Activated CD4-positive, CD25-positive, alpha-beta regulatory T cell treated with anti-CD3 and anti-CD28 coated beads, Interleukin-2, amount 50 U/mL, for 72 hours (primary cell): ENCODE data around the gene STIMATE.

ENCODE experiments used
- DNase-seq: peaks from one replicate; pipeline ENCODE4 v3.0.0; 2021

The STIMATE gene

DNA sequence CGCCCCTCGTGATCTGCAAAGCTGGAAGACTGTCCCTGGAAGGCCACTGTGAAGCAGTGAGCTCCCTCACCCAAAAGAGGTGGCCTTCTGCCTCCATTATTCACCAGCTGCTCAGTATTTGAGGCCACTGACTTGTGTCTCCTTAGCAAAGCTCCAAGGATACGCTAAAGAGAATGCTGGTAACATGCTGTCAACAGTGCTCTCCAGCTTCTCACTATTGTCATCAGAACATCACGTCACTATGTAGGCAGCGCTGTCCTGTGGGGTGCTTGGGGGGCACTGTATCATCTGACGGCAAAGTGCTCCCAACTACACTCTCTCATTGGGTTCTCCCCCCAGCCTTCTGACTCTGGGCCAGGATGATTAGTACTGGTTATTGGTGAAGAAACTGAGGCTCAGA, 81.1 kb downstream of the STIMATE start:
- no peak for DNase-seq

DNA sequence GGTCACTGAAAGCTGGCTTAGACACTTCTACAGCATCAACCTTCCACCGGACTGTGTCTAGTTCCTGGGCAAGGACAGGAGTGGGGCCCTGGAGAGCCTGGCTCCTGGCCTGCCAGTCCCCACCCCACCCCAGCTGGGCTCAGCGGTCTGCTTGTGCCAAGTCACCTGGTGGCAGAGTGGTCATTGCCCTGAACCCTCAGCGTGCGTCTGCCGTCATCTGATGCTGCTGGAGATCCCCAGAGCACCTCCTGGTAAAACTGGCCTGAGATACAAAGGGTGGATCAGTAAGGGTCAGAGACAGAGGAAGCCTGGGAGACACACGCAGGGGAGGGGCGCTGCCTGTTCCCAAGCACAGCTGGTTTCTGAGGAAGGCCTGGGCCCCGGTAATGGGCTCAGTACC, 83.5 kb downstream of the STIMATE start:
- no peak for DNase-seq

DNA sequence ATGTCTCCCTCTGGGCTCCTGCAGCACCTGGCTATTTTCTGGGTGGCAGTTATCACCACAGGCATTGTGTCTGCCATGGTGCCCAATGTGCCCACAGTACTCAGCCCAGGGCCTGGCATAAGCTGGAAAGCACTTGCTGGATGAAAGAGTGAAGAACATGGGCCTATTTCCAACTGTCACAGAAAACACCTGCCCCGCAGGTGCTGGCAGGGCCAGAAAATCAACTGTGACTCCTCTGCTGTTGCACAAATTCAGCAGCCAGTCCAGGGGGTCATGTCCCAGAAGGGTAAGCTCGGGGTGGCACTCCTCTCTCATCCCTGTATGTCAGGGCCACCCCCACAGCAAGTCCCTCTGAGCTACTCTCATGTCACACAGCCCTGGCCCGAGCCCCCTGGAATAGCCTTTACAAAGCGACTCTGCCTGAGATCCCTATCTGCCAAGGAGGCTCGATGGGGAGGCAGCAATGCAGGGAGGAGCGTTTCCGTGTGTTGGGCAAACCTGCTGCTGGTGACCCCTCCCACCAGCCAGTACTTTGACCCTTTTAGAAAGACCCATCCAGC, 85.8 kb downstream of the STIMATE start:
- no peak for DNase-seq

DNA sequence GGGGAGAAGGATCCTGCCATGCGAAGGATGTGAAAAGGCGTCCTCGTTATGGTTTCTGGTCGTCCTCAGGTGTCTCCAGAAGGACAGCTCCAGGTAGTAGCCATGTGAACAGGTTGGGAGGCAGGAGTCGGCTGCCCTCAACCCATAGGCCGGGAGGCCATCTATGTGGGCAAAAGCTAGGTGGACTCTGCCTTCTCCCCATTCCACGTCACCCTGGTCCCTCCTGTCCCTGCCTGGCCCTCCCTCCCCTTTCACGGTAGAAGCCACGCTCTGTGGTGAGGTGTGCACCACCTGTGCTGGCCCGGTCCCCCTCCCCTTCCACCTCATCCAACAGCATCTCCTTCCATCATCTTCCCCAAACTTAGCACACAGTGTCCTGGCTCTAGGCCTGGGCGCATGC, 86.4 kb downstream of the STIMATE start:
- no peak for DNase-seq

DNA sequence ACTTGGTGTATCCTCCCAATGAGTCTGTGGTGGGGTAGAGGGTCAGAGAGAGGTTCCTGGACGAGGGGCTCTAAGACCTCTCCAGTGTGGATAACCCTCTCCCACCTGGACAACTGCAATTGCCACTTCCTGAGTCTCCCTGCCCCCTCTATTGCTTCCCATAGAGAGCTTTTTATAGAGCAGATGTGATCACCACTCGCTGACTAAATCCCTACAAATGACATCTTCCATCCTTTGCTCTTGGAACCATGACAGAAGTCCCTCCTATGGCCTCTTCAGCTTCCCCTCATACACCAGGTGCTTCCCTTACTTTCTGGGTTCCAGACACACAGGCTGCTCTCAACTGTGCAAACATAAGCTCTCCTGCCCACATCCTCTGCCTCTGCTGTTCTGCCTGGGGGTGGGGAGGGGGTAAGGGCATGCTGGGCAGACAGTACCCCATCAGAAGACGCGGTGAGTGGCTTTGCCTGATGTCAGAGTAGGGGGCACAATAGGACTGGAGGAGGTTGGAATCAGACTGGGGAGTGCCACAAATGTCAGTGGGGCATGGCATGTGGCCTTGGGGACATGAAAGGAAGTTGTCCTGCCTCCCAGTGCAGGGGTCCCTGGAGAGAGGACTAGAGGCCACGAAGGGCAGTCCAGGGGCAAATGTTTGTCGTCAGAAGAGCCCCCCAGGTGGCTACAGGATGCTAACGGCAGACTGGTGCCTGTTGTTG, 87.5 kb downstream of the STIMATE start:
- no peak for DNase-seq

DNA sequence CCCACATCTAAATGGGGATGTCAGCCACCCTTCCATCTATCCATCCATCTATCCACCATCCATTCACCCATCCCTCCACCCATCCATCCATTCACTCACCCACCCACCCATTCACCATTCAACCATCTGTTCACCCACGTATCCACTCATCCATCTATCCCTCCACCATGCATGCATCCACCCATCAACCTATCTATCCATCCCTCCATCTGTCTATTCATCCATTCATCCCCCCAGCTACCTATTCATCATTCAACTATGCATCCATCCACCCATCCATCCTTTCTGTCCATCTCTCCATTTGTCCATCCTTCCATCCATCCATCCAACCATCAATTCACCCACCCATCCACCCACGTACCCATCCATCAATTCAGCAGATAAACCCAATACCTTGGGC, 88.2 kb downstream of the STIMATE start:
- no peak for DNase-seq

DNA sequence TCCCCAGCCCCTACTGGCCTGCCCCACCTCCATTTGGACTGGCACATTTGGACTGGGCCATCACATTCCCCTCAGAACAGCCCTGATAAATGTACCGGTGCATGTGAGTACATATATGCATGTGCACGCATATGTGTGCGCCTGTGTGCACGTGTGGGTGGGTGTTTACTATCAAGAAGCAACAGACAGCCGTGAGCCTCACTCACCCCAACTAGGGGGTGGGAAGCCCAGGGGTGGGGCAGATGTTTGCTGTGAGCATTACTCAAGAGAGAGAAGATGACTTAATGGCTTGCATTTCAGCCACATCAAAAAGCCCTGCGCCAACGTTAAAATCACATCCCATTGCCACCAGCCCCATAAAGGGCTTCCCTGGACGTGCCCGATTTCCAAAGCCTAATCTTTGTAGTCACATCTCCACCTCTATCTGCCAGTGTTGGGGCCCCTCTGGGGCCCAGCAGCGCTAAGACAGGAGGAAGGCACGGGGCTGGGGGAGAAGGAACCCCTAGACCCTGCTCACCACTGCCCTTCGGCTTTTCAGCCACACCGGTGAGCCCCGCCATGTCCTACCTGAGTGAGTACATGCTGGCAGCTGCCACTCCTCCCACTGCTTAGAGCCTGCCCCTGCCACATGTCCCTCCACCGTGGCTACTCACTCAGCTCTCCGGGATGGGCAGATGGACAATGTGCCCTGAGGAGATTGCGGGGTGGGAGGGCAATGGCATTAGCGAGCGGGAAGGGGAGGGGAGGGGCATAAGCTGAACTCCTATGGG, 91.9 kb downstream of the STIMATE start:
- no peak for DNase-seq

DNA sequence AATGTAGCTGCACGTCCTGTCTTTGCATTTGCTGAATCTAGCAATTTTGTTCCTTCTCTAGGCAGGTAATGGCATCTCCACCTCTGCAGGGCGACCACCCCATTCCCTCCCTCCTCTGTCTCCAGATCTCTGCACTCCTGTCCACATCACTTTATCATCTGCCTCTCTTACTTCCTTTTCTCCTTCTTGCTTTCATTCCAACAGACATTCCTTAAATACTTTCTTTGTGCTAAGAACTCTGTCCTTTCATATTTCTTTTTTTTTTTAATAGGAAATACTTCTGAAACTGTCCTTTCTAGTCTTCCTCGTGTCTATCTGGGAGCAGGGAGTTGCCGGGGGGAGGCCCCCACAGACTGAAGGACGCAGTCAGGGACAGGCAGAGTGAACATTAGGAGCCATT, 95.5 kb downstream of the STIMATE start:
- no peak for DNase-seq

DNA sequence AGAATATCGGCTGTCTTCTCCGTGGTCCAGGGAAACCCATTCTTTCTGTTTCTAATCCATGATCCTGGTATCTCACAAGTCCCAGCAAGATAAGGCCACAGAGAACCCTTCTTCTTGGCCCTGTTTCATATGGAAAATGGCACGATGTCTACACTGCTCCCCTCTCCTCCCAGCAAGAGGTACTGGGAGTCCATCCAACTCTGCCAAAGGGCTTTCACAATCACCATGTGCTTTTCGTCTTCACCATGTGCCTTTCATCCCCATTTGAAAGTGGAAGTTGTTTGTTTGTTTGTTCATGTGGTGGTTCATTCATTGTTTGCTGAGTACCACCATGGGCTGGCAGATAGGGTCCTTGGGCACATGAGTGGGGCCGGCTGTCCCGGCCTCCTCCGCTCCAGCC, 97.3 kb downstream of the STIMATE start:
- DNase-seq: no peak

DNA sequence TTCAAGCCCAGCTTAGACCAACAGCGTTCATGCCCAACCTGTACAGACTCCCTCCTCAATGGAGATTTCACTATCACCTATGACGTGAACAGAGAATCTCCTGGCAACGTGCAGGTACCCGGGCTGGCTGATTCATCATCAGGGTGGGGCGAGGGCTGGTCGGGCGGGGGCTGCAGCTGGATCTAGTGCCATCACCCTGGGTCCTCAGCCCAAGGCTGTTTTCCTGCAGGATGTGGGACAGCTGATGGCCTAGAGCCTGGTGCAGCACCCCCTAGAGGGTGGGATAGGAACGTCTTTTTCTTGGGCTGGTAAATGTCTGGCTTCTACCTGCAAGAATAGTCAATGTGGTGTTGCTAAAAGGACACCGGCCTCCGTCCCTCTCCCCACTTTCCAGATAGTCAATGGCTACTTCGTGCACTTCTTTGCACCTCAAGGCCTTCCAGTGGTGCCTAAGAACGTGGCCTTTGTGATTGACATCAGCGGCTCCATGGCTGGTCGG, 98.3 kb downstream of the STIMATE start:
- DNase-seq: no peak

DNA sequence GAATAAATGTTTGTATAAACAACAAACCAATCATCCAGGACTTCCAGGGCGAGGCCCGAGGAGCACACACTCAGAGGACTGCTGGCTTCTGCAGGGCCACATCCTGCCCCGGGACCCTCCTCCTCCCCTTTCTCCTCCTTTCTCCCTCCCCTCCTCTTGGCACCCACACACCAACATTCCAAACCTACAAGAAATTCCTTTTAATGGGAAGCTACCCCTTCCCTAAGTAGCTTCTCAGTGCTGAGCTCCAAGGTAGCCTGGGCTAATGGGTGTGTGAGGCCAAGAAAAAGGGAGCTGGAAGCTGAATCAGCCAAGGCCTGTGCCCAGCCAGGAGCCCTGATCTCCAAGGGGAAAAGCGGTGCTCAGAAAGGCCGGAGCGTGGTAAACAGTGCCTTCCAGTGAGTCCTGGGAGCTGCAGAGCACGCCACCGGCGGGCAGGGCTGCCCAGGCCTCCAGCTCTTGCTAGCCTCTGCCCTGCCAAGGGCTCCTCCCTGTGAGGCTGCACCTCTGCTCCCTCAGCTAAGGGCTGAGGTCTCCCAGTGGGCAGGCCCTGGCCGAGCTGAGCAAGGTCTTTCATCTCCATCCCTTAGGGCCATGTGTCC, 98.9 kb downstream of the STIMATE start:
- DNase-seq: no peak

DNA sequence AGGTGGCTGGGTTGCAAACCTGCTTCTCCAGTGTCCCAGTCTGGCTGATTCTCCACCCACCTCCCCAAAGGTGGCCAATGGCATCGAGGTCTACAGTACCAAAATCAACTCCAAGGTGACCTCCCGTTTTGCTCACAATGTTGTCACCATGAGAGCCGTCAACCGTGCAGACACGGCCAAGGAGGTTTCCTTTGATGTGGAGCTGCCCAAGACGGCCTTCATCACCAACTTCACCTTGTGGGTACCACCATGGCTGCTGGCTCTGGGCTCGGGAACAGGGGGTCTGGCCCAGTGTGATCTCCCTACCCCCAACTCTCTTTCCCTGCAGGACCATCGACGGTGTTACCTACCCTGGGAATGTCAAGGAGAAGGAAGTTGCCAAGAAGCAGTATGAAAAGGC, 100.9 kb downstream of the STIMATE start:
- no peak for DNase-seq

DNA sequence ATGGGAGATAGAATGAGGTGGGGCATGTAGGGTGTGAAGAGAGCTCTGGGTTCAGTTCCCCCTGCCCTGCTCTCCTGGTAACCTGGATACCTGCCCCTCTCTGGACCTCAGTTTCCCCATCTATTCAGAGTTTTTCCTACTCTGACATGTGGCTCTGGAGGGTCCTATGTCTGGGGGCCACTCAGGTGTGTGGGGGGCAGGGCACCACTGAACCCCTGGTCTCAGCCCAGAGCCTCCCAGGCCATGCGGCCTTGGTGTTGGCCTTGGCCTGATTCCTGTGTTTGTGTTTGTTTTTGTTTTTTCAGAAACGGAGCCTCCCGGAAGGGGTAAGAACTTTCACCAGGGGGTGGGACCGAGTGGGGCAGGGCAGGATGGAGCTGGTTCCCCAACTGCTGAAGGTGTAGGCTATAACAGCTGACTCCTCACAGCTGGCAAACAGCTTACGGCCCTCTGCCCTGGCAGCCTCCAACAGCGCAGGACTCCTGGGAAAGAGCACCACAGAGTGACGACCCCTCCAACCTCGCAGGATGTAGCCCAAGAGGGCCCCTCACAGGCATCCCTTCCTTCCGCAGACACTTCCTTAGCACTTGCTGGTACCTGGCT, 101.9 kb downstream of the STIMATE start:
- no peak for DNase-seq

DNA sequence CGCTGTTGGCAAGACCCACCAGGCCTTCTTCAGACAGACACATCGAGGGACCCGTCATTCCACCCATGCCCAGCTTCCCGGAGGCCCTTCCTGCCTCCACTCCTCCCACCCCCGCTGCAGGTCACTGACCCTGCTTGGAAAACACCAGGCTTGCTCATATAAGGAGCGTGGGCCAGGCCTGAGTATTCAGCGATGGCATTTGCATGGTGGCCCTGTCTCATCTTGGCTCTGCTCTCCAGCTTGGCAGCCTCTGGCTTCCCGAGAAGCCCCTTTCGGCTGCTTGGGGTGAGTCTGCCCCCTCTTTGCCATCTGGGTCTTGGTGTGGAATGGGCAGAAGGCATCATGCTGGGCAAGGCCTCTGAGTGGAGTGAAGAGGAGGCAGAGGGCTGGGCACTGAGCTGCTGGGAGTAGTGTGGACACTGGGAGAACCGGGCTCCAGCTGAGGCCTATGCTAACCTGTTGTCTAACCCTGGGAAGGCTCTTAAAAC, 102.7 kb downstream of the STIMATE start, which contains the start of gene ITIH3:
ITIH3 (plus strand) TSS at position 185 of the 488 bp plus-strand sequence; CDS start at position 193, 8 bp downstream.
- no peak for DNase-seq

DNA sequence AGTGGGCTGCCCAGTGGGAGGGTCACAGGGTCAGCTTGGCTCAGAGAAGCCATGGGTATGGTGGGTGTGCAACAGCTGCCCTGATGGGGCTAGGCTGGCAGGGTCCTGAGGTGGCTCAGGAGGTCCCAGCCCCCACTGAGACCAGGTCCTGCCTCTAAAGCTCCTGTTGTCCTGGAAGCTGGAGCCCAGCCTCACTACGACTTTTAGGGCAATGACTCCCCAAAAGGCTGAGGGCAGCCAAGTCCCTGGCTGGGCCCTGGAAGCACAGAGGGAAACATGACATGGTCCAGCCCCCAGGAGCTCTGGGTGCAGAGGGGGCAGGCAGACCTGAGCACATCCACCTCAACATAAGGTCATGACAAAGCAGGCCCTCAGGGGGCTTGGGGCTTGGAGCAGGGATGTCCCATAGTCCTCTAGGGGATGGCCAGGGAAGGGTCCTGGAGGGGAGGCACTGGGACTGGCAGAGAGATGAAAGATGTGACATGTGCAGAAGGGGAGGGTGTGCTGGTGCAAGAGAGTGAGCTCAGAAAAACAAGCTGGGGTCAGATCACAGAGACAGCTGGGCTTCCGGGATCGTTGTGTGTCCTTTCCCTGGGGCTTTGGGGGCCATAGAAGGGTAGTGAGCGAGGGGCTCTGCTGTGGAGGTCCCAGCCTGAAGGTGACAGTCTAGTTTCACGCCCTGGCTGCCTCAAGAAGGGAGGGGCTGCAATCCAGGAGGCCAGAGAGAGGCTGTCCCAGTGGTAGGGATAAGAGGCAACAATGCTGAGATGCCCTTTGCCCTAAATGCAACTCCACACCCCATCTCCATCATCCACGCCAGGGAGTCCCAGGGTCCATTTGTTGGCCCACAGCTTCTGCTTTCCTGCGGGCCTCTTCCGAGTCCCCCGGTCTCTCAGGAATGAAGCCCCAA, 103.4 kb downstream of the STIMATE start:
- no peak for DNase-seq

DNA sequence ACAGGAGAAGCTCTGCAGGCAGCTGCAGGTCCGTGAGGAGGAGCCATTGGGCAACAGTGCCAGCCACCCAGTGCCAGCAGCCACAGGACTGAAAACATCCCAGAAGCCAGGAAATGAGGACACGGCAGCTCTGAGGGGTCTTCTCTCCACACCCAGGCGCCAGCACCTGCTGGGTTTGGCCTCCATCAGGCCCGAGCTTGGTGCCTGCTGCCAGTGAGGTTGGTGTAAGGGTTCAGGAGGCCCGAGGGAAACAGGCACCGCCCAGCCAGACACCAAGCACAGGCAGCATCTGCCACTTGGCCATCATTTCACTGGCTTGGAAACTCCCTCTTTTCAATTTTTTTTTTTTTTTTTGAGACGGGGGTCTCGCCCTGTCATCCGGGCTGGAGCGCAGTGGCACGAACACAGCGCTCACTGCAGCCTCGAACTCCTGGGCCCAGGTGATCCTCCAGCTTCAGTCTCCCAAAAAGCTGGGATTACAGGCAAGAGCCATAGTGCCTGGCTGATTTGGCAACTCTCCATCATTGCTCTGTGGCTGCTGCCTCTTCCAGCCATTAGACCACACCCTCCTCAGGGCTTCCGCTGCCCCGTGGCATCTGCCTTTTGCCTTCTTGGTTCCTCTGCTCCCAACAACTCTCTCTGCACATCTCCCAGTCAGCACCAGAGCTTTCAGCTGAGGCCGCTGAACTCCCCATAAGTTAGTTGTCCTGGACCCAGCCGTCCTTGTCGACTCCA, 104.2 kb downstream of the STIMATE start:
- DNase-seq: no peak

DNA sequence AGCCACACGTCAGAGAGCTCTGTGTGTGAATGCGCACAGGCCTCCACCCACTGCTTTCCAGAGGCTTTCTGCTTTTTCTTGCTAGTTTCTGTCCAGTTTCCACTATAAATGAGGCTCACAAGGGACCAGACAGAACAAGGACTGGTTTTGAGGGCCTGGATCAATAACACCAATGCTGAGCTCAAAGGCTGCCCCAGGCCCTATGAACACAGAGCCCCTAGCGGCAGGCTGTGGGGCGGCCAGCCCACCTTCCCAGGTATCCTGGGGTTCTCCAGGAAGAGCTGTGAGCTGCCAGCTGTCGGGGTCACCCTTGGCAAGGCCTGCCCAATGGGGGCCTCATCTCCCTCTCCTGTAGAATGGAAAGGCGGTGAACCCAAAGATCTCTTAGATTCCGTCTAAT, 104.9 kb downstream of the STIMATE start:
- DNase-seq: no peak

DNA sequence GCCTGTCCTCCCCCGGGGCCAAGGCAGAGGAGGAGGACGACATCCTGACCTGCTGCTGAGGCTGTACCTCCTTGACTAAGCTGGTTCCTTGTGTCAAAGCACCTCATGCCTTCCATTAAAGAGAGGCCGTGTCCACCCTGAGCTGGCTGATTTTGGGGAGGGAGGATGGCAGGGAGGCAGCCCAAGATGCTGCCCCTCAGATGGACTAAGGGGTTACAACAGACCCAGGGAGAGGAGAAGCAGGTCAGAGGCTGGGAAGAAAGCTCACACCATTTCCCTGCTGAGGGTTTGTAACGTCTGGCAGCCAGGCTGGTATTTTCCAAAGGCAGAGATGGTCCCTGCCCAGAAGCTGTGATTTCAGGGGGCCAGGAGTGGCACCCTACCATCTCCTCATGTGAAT, 105.4 kb downstream of the STIMATE start:
- no peak for DNase-seq

DNA sequence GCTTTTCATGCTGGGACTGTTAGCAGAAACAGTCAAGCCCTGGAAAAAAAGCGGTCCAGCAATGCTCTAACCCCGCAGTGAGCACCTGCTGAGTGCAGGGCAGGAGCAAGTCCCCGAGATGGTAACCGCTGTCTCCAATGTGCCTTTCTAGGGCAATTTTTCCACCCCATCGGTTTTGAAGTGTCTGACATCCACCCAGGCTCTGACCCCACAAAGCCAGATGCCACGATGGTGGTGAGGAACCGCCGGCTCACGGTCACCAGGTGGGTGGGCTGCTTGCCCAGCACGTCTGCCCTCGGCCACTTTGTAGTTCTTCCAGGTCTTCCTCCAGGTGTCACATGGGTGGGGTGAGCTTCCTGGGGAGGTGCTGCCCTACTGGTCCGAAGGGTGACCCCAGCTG, 106.0 kb downstream of the STIMATE start:
- no peak for DNase-seq

DNA sequence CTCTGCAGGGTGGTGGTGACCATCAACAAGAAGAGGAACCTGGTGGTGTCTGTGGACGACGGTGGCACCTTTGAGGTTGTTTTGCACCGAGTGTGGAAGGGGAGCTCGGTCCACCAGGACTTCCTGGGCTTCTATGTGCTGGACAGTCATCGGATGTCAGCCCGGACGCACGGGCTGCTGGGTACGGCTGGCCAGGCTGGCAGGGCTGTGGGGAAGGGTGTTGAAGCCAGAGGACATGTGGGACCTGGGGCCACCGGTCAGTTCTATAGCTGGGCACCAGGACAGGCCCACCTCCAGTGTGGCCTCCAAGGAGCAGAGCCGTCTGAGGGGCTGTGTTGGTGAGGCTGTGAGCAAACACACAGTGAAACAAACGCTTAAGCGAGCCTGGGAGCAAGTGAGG, 106.6 kb downstream of the STIMATE start:
- no peak for DNase-seq

DNA sequence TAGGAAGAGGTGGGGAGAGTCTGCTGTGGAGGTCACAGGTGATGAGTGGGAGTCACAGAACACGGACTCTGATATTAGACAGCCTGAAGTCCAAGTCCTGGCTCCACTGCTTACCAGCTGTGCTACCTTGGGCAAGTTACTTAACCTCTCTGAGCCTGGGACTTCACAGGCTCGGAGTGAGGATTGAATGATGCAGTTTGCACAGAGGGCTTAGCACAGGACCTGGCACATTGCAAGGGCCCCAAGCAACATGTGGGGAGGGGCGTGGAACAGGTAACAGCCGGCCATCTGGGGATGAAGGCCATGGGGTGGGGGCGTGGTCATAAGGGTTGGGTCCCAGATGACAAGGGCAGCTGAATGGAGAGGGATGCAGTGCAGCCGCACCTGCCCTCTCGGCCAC, 107.0 kb downstream of the STIMATE start:
- DNase-seq: no peak
